ENCODE data around the gene CCM2L. TPM values are rescaled to one million over a fixed set of nuclear protein-coding genes. Genes with fewer than 3 reads are reported as not detected.

CCM2L gene
- total RNA-seq, 4 donors from 2014 or later = 7.4 to 16.0 (median 9.7) TPM

- 74 to 83% methylated on average over 10 of the region's 10 CpGs for WGBS, 2 donors
- peaks cover 6 to 12% of the 10 kb centered on the region in 2 donors for H3K4me1 ChIP-seq
- H3K27me3 ChIP-seq = peaks cover 10% of the 10 kb centered on the region
- DNase-seq = no peak
- intact Hi-C loops (cut with DNase I) = no loop called here
- no peak overlapping the region for H3K27ac ChIP-seq
- no peaks in the 10 kb centered on the region for H3K9me3 ChIP-seq
- TF ChIP-seq, protein P1, sequence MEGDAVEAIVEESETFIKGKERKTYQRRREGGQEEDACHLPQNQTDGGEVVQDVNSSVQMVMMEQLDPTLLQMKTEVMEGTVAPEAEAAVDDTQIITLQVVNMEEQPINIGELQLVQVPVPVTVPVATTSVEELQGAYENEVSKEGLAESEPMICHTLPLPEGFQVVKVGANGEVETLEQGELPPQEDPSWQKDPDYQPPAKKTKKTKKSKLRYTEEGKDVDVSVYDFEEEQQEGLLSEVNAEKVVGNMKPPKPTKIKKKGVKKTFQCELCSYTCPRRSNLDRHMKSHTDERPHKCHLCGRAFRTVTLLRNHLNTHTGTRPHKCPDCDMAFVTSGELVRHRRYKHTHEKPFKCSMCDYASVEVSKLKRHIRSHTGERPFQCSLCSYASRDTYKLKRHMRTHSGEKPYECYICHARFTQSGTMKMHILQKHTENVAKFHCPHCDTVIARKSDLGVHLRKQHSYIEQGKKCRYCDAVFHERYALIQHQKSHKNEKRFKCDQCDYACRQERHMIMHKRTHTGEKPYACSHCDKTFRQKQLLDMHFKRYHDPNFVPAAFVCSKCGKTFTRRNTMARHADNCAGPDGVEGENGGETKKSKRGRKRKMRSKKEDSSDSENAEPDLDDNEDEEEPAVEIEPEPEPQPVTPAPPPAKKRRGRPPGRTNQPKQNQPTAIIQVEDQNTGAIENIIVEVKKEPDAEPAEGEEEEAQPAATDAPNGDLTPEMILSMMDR (IDR thresholded peaks at IDR 0.05) = no peak
- no peak for TF ChIP-seq POLR2A (IDR thresholded peaks at IDR 0.05)
- H3K4me3 ChIP-seq (replicated peaks in 1 of 3) = no peak overlapping the region
- H3K36me3 ChIP-seq = no peaks in the 10 kb centered on the region
These were observed 46.7 kb downstream of the CCM2L start for GRCh38 chr20:32056708-32057483.

GRCh38 chr20:32057656-32058184, 47.5 kb downstream of the CCM2L start:
- Histone ChIP-seq H3K27ac (no peak overlapping the region), H3K9me3 (no peaks in the 10 kb centered on the region), H3K36me3 (no peaks in the 10 kb centered on the region), H3K4me1 (peaks cover 1 to 3% of the 10 kb centered on the region in 2 donors), H3K27me3 (peaks cover 5% of the 10 kb centered on the region), H3K4me3 (replicated peaks in 1 of 3) (no peak overlapping the region)
- intact Hi-C loops (cut with DNase I) = no loop called here
- TF ChIP-seq, protein P1 (IDR thresholded peaks at IDR 0.05) = no peak
- TF ChIP-seq POLR2A (IDR thresholded peaks at IDR 0.05) = no peak
- no peak for DNase-seq
- 71 to 75% methylated on average over 7 to 8 of the region's 8 CpGs for WGBS, 2 donors

DNA sequence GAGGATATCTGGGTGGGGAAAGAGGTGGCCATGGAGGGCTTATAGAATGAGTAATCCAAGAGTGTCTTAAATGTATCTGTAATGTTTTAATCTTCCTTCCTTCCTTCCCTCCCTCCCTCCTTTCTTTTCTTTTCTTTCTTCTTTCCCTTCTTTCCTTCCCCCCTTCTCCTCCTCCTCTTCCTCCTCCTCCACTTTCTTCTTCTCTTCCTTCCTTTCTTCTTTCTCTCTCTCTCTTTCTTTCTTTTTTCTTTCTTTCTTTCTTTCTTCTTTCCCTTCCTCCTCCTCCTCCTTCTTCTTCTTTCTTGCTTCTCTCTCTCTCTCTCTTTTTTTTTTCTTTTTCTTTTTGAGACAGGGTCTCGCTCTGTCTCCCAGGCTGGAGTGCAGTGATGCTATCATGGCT, 49.0 kb downstream of the CCM2L start:
- Histone ChIP-seq H3K4me3 (replicated peaks in 1 of 3) (no peak overlapping the region), H3K27ac (no peak overlapping the region), H3K4me1 (no peaks in the 10 kb centered on the region), H3K27me3 (no peaks in the 10 kb centered on the region), H3K36me3 (no peaks in the 10 kb centered on the region), H3K9me3 (no peaks in the 10 kb centered on the region)
- TF ChIP-seq, protein P1 (IDR thresholded peaks at IDR 0.05) = no peak
- TF ChIP-seq POLR2A (IDR thresholded peaks at IDR 0.05) = no peak
- 93 to 95% methylated on average over 1 of the region's 1 CpG for WGBS, 2 donors
- intact Hi-C loops (cut with DNase I) = no loop called here
- no peak for DNase-seq

GRCh38 chr20:32062776-32063170, 52.5 kb downstream of the CCM2L start:
- Histone ChIP-seq H3K27me3 (no peaks in the 10 kb centered on the region), H3K4me1 (no peaks in the 10 kb centered on the region), H3K9me3 (no peaks in the 10 kb centered on the region), H3K27ac (no peak overlapping the region), H3K36me3 (no peaks in the 10 kb centered on the region), H3K4me3 (replicated peaks in 1 of 3) (no peak overlapping the region)
- TF ChIP-seq POLR2A (IDR thresholded peaks at IDR 0.05) = no peak
- TF ChIP-seq, protein P1 (IDR thresholded peaks at IDR 0.05) = no peak
- intact Hi-C loops (cut with DNase I) = no loop called here
- DNase-seq = peak in 1 of 2 donors; percentile 14
- WGBS, 2 donors = 45 to 60% methylated on average over 4 of the region's 4 CpGs

DNA sequence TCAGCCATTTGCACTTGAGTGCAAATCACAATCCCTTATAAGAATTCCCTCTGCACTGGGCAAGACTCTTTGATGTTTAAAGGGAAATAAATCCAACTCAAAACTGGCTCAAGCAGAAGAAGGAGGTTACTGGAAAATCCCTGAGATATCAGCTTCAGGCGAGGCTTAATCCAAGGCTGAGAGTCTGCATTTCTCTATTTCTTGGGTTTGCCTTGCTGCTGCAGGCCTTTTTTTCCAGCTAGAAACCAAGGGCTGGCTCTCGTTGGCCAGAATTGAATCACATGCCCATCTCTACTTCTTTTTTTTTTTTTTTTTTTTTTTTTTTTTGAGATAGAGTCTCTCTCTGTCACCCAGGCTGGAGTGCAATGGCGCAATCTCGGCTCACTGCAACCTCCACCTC, 53.5 kb downstream of the CCM2L start:
- Histone ChIP-seq H3K4me3 (replicated peaks in 1 of 3) (no peak overlapping the region), H3K36me3 (no peaks in the 10 kb centered on the region), H3K9me3 (no peaks in the 10 kb centered on the region), H3K4me1 (no peaks in the 10 kb centered on the region), H3K27ac (no peak overlapping the region), H3K27me3 (no peaks in the 10 kb centered on the region)
- WGBS, 2 donors = 76 to 81% methylated on average over 4 of the region's 4 CpGs
- intact Hi-C loops (cut with DNase I) = no loop called here
- no peak for DNase-seq
- TF ChIP-seq POLR2A (IDR thresholded peaks at IDR 0.05) = no peak
- TF ChIP-seq, protein P1 (IDR thresholded peaks at IDR 0.05) = no peak

Measured in thyroid gland (tissue), 4 donors.